Muscle of leg (tissue), 11 donors: ENCODE measurements around the gene POLR2L. TPM values are rescaled to one million over a fixed set of nuclear protein-coding genes. Genes with fewer than 3 reads are reported as not detected.

Experiments used
- DNase-seq: peaks from one replicate; pipeline ENCODE4 v3.0.0; 2013
- H3K27ac ChIP-seq: one replicate; pipeline ENCODE4 v1.5.1; 2013; ENCODE audit warnings: mild to moderate bottlenecking, low read length, control low read depth
- H3K27me3 ChIP-seq: one replicate; pipeline ENCODE4 v1.6.1; 2013; ENCODE audit warnings: low read length; ENCODE audit not compliant: control insufficient read depth, insufficient read depth
- H3K36me3 ChIP-seq: one replicate; pipeline ENCODE4 v1.6.1; 2013; ENCODE audit warnings: low read length; ENCODE audit not compliant: control insufficient read depth, insufficient read depth
- H3K4me1 ChIP-seq: one replicate; pipeline ENCODE4 v1.6.1; 2013; ENCODE audit warnings: low read length; ENCODE audit not compliant: control insufficient read depth, insufficient read depth
- H3K4me3 ChIP-seq: one replicate; pipeline ENCODE4 v1.5.1; 2013; ENCODE audit warnings: low read length, control low read depth
- H3K9me3 ChIP-seq: replicated peaks from 2 replicates; pipeline ENCODE4 v1.6.1; 2013; ENCODE audit warnings: low read depth, low read length; ENCODE audit not compliant: control insufficient read depth
- WGBS: methylation state at CpG from one replicate; pipeline ENCODE4 v1.1.5; 2013; ENCODE audit warnings: missing lambda C conversion rate; ENCODE audit not compliant: insufficient coverage; 5-methylcytosine and 5-hydroxymethylcytosine counted together
- polyA plus RNA-seq, 8 donors: library from polyadenylated mRNA; unstranded; fragments of 120-200 nt; gene quantifications; one replicate each; pipeline versions ENCODE4 v1.2.1 to v1.2.3, GENCODE V29; 2013; ENCODE audit warnings: inconsistent platforms in 1 of 8, low replicate concordance in 1 of 8; ENCODE audit not compliant: insufficient read length in 8 of 8, insufficient read depth in 1 of 8
- total RNA-seq: library from RNA; stranded (reverse); fragments of 120-200 nt; gene quantifications from one replicate; pipeline ENCODE4 v1.2.4, GENCODE V29; 2013

POLR2L gene
- total and polyA plus RNA-seq, 9 donors, result 97.7 to 147 (median 120) TPM

DNA sequence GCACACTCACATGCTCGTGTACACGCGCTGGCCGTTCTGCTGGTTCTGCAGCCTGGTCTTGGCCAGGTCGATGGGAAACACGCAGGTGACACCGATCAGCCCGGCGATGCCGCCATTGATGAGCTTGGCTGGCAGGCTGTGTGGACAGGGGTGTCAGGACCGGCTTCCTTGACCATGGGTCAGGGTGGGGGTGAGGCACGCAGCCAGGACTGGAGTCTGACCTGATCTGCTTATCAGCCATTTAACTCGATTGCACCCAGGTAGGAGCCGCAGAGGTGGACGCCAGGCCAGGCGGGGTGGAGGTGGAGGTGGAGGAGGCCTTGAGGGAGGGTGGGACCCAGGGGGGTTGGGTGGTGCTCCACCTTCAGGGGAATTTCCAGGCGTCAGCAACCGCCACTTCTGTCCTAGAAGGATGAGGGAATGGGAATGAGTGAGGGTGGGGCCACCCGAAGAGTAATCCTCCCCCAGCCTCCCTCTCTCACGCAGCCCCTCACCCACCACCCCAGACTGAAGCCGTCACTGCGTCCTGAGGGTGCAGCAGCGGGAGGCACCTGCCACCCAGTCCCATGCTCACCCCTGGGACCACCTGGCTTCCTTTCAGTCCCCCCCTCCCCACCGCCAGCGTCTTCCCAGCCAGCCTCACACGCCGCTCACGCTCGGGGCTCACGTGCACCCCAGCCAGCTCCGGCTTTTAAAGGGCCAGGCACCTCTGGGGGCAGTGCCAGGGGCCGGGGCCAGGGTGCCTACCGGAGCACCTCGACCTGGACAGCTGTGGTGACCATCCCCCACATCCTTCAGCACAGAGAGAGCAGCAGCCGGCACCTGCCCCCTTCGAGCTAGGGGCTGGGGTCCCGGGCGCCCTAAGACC, 47.3 kb downstream of the POLR2L start:
- Histone ChIP-seq H3K36me3 (peaks cover 37% of the 10 kb centered on the region), H3K4me3 (no peak overlapping the region), H3K9me3 (no peaks in the 10 kb centered on the region), H3K4me1 (peaks cover 48% of the 10 kb centered on the region), H3K27ac (no peak overlapping the region), H3K27me3 (peaks cover 1% of the 10 kb centered on the region)
- 60% methylated on average over 27 of the region's 38 CpGs for WGBS
- DNase-seq, result no peak

DNA sequence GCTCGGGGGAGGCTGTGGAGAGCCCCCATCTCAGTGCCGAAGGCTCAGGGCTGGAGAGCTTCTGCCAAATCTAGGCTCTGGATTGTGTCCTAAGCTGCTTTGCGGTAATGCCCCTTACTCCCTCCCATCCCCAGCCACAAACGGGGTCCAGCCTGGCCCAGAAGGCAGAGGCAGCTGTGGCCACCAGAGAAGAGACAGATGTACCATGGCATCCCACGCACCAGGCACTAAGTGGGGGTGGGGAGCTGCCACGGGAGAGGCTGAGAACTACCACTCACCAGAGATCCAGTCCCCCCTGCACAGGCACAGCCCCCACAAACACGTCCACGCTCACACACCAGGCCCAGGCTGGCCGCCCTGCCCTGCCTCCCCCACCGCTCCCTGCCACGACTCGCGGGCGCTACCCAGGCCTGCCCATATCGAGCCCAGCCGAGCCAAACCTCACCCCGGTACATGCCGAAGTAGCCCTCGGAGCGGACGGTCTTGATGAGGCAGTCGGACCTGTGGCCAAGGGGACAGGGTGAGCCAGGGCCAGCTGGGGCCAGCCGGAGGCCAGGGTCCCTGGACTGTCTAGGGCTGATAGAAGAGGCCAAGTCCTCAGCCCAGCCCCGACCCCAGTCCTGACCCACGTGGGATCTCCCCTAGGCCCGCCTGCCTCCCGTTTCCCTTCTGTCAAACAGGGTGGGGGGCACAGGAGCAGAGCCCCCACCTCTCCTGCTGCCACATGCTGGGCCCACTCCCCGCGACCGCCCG, 48.1 kb downstream of the POLR2L start:
- Histone ChIP-seq H3K27ac (no peak overlapping the region), H3K9me3 (no peaks in the 10 kb centered on the region), H3K36me3 (peaks cover 32% of the 10 kb centered on the region), H3K27me3 (peaks cover 8% of the 10 kb centered on the region), H3K4me3 (no peak overlapping the region), H3K4me1 (peaks cover 53% of the 10 kb centered on the region)
- 80% methylated on average over 30 of the region's 31 CpGs for WGBS
- DNase-seq, result no peak

DNA sequence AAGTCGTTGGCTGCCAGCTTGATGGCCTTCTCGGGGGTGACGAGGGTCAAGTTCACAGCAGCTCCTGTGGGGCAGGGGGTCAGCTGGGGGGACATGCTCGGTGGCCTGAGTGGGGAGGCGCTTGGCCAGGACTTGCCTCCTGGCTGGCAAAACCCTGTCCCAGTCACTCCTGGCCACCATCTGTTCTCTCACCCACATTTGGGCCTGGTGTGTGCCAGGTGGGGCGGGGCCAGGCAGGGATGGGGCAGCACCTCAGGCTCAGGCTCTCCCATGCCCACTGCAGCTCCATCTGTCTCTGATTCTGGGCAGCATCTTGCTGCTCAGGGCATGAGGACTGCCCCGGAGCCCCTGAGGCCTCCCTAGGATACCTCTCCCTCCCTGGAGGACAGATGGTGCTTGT, 48.8 kb downstream of the POLR2L start:
- H3K9me3 ChIP-seq, result no peaks in the 10 kb centered on the region
- peaks cover 59% of the 10 kb centered on the region for H3K4me1 ChIP-seq
- no peak for DNase-seq
- peaks cover 14% of the 10 kb centered on the region for H3K27me3 ChIP-seq
- H3K4me3 ChIP-seq, result no peak overlapping the region
- peaks cover 32% of the 10 kb centered on the region for H3K36me3 ChIP-seq
- 89% methylated on average over 6 of the region's 7 CpGs for WGBS
- H3K27ac ChIP-seq, result no peak overlapping the region

DNA sequence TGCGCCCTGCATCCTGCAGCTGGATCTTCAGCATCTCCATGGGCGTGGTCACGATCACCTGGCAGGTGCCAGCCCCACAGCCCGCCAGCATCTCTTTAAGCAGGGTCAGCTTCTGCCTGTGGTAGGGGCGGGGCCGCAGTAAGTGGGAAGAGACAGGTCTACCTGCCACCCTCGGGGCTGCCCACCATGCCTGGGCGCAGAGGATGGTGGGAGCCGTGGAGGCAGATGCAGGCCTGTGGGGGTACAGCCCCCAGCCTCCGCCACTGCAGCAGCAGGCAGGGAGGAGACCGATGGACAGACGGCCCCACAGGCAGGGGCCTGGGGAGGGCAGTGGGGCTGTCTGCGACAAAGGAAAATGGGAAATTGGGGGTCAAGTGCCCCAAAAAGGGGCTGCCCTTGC, 49.5 kb downstream of the POLR2L start:
- Histone ChIP-seq H3K36me3 (peaks cover 32% of the 10 kb centered on the region), H3K4me3 (no peak overlapping the region), H3K4me1 (peaks cover 55% of the 10 kb centered on the region), H3K27me3 (peaks cover 18% of the 10 kb centered on the region), H3K27ac (no peak overlapping the region), H3K9me3 (no peaks in the 10 kb centered on the region)
- 91% methylated on average over 12 of the region's 13 CpGs for WGBS
- DNase-seq, result no peak

DNA sequence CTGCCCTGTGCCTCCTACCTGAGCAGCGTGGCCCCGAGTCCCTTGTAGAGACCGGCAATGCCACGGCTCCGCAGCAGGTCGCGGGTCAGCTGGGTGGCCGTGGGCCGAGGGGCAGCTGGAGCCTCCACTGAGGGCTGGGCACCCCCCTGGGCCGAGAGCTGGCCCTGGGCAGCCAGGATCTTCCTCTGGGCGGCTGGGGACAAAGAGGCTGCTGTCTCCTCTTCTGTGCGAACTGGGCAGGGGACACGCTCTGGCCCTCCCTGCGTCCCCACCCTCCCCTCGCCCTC, 49.9 kb downstream of the POLR2L start:
- WGBS, result 90% methylated on average over 15 of the region's 15 CpGs
- DNase-seq, result no peak
- H3K4me1 ChIP-seq, result peaks cover 52% of the 10 kb centered on the region
- peaks cover 18% of the 10 kb centered on the region for H3K27me3 ChIP-seq
- H3K4me3 ChIP-seq, result no peak overlapping the region
- peaks cover 32% of the 10 kb centered on the region for H3K36me3 ChIP-seq
- H3K27ac ChIP-seq, result no peak overlapping the region
- no peaks in the 10 kb centered on the region for H3K9me3 ChIP-seq

DNA sequence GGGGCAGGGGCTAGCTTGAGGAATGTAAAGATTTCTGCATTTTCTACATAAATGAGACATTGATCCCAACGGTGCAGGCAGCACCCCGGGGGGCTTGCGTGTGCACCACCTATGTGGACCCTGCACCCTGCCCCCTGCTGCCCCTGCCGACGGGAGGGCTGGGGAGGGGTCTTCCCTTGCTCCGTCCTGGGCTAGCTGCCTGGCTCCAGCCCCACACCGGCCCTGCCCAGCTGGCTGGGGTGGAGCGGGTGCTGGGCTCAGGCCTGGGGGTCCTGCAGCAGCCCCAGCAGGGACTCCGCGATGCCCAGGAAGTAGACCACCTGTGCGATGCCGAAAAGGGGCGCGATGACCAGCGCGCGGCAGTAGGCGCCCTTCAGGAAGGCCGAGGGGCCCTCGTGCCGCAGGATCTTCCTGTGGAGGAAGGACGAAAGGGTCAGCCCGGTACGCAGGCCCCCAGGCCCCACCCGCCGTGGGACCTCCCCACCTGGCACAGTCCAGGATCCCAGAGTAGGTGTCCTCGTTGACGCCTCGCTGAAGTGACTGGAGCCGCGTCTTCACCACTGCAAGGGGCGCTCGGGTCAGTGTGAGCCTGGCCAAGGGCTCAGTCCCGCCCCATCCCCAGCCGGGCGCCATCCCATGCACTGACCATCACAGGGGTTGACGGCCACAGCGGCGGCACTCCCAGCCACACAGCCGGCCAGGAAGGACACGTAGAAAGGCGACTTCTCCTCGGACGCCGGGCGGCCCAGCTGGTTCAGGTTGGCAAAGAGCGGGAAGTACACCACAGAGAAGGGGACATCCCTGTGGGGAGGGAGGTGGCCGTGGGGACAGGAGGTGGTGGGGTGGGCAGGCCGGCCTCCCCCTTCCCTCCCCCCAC, 50.4 kb downstream of the POLR2L start:
- no peak overlapping the region for H3K4me3 ChIP-seq
- 90% methylated on average over 46 of the region's 49 CpGs for WGBS
- H3K27ac ChIP-seq, result no peak overlapping the region
- peaks cover 18% of the 10 kb centered on the region for H3K27me3 ChIP-seq
- peaks cover 32% of the 10 kb centered on the region for H3K36me3 ChIP-seq
- peaks cover 47% of the 10 kb centered on the region for H3K4me1 ChIP-seq
- DNase-seq, result no peak
- H3K9me3 ChIP-seq, result no peaks in the 10 kb centered on the region

DNA sequence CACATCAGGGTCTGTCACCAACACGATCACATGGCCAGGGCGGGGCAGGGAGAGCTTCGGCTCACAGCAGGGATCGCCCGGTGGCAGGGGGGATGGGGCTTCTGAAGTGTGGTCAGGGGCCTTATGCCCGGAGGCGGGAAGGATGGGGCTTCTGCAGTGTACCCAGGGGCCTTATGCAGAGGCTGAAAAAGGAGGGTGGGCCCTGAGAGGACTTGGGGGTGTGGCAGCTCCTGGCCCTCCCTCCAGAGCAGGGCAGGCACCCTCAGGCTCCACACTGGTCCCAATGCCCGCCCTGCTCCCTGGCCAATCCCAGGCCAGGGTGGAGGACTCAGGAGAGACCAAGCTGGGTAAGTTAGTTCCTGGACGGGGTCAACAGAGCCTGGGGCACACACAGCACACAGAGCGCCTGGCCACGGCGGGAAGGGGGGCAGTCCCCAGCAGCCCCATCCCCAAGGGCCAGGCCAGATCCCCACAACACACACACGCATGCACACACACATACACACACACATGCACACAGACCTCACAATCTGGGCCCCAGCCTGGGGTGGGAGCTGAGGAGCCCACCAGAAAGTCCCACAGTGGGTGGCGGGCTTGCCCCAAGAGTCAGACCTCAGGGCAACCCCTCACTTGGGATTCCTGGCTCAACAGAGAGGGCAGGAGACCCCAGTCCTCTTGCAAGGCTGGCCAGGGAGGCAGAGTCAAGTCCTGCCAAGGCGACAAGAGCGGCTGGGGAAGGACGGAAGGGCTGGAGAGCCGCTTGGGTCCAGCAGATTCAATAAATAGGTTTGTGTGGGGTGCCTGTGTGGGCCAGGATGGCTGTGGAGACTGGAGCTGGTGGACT, 51.4 kb downstream of the POLR2L start:
- H3K9me3 ChIP-seq, result no peaks in the 10 kb centered on the region
- DNase-seq, result no peak
- peaks cover 18% of the 10 kb centered on the region for H3K27me3 ChIP-seq
- WGBS, result 58% methylated on average over 17 of the region's 18 CpGs
- no peak overlapping the region for H3K4me3 ChIP-seq
- H3K27ac ChIP-seq, result no peak overlapping the region
- H3K36me3 ChIP-seq, result peaks cover 32% of the 10 kb centered on the region
- peaks cover 47% of the 10 kb centered on the region for H3K4me1 ChIP-seq

DNA sequence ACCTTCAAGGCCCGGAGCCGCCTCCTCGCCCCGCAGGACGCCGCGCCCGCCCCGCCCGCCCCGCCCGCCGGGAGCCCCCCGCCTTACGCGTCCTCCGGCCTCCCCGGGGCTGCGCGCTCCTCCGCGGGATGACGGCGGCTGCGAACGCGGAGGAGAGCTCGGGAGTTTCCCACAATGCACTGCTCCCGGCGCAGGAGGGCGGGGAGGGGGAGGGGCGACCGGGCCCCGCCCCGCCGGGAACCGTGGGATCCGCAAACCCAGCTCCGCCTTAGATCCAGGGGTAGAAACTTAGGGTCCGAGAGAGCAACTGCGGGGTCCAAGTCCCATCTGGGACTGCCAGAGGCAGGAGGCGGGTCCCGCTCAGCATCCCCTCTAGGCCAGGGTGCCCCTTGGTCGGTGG, 52.4 kb downstream of the POLR2L start, which contains the start of gene CEND1:
Gene CEND1, minus strand, starts transcription at position 148 of the 400 bp plus-strand sequence. CDS start 1,514 bp downstream, outside the sequence.
- no peak within 1 kb of the TSS for H3K4me3 ChIP-seq
- WGBS, result under 1% methylated on average over 39 of the region's 44 CpGs
- H3K36me3 ChIP-seq, result peaks cover 32% of the 10 kb centered on the region
- H3K27ac ChIP-seq, result no peak within 1 kb of the TSS
- H3K9me3 ChIP-seq, result no peaks in the 10 kb centered on the region
- DNase-seq, result no peak
- peaks cover 39% of the 10 kb centered on the region for H3K4me1 ChIP-seq
- peaks cover 18% of the 10 kb centered on the region for H3K27me3 ChIP-seq
